K562 (cell line): ENCODE measurements around the gene AGO1. TPM values are rescaled to one million over a fixed set of nuclear protein-coding genes. Genes with fewer than 3 reads are reported as not detected.

Experiments used
- ARID1B ChIP-seq: fragments of 450-650 bp; IDR thresholded peaks from 2 replicates; pipeline ENCODE4 v1.6.1; 2016; ENCODE audit warnings: antibody characterized with exemption, mild to moderate bottlenecking, inconsistent platforms
- ARNT ChIP-seq, 2 experiments: fragments of 450-650 bp; IDR thresholded peaks; 2 replicates each; pipeline ENCODE4 v1.6.1; 2016; ENCODE audit warnings: mild to moderate bottlenecking in 1 of 2
- ATF7 ChIP-seq: fragments of 450-650 bp; IDR thresholded peaks from 2 replicates; pipeline ENCODE4 v1.7.1; 2014; ENCODE audit warnings: mild to moderate bottlenecking, moderate library complexity
- CBFA2T3 ChIP-seq: fragments of 450-650 bp; IDR thresholded peaks from 2 replicates; pipeline ENCODE4 v1.6.1; 2017
- EP300 ChIP-seq: IDR thresholded peaks from 2 replicates; pipeline ENCODE4 v1.6.1; 2012; ENCODE audit warnings: low read length, improper control_type of control experiment
- ETV6 ChIP-seq, 3 experiments: fragments of 150-350 bp in 1 of 3; sonication (generic) in 1 of 3; formaldehyde crosslinking in 1 of 3; IDR thresholded peaks; 2 replicates each; pipeline versions ENCODE4 v1.6.1 to v1.8.0; 2014 to 2022; ENCODE audit warnings: borderline replicate concordance in 2 of 3, low read depth in 2 of 3, antibody characterized with exemption in 1 of 3, low read length in 1 of 3, mild to moderate bottlenecking in 1 of 3, missing genetic modification reagents in 1 of 3
- FOXK1 ChIP-seq: sonication (generic); formaldehyde crosslinking; IDR thresholded peaks from 2 replicates; pipeline ENCODE4 v1.8.0; 2022; ENCODE audit warnings: missing genetic modification reagents, mild to moderate bottlenecking, borderline replicate concordance
- FOXK2 ChIP-seq, 2 experiments: fragments of 450-650 bp; IDR thresholded peaks in 1 of 2; conservative IDR thresholded peaks in 1 of 2; 2 replicates each; pipeline ENCODE4 v1.6.1; 2016; ENCODE audit warnings: low read depth in 2 of 2, mild to moderate bottlenecking in 1 of 2
- POLR2B ChIP-seq: fragments of 450-650 bp; IDR thresholded peaks from 2 replicates; pipeline ENCODE4 v1.6.1; 2018; ENCODE audit warnings: low read depth; ENCODE audit not compliant: partially characterized antibody
- RBM15 ChIP-seq: fragments of 200-400 bp; formaldehyde crosslinking; IDR thresholded peaks from 2 replicates; pipeline ENCODE4 v1.6.1; 2018; ENCODE audit warnings: mild to moderate bottlenecking, low read length, moderate library complexity; ENCODE audit not compliant: insufficient read depth
- RNF2 ChIP-seq: sonication (generic); IDR thresholded peaks from 2 replicates; pipeline ENCODE4 v1.6.1; 2016
- SMARCA4 ChIP-seq: fragments of 450-650 bp; IDR thresholded peaks from 2 replicates; pipeline ENCODE4 v1.6.1; 2016
- SOX6 ChIP-seq: fragments of 450-650 bp; IDR thresholded peaks from 2 replicates; pipeline ENCODE4 v1.6.1; 2014; ENCODE audit warnings: mild to moderate bottlenecking
- TAL1 ChIP-seq: fragments of 450-650 bp; IDR thresholded peaks from 2 replicates; pipeline ENCODE4 v1.6.1; 2016; ENCODE audit warnings: mild to moderate bottlenecking
- TCF3 ChIP-seq: sonication (generic); formaldehyde crosslinking; IDR thresholded peaks from 2 replicates; pipeline ENCODE4 v1.4.0; 2020; ENCODE audit warnings: mild to moderate bottlenecking, missing genetic modification reagents
- TEAD4 ChIP-seq, 2 experiments: sonication (generic) in 1 of 2; formaldehyde crosslinking in 1 of 2; IDR thresholded peaks; 2 replicates each; pipeline versions ENCODE4 v1.6.1 to v1.8.0; 2012 to 2022; ENCODE audit warnings: borderline replicate concordance in 1 of 2, inconsistent platforms in 1 of 2, low read length in 1 of 2, mild to moderate bottlenecking in 1 of 2, missing genetic modification reagents in 1 of 2
- ZNF75A ChIP-seq: fragments of 450-650 bp; formaldehyde crosslinking; IDR thresholded peaks from 2 replicates; pipeline ENCODE4 v1.4.0; 2020; ENCODE audit warnings: mild to moderate bottlenecking
- polyA plus RNA-seq, 8 experiments: library from polyadenylated mRNA; depleted of rRNA in 4 of 8; stranded (reverse) in 5 of 8; unstranded in 3 of 8; fragments of >200 nt; fragmentation: Nextera tagmentation in 2 of 8; fragmentation: Illumina TruSeq in 1 of 8; extraction: Ambion mirVana in 2 of 8; extraction: Trizol in 1 of 8; gene quantifications; 2 replicates each; pipeline versions ENCODE4 v1.2.1 to v1.2.3, GENCODE V29; 2011 to 2014; ENCODE audit warnings: inconsistent platforms in 1 of 8, missing spikeins in 1 of 8
- total RNA-seq, 7 experiments: library from RNA; depleted of rRNA in 6 of 7; stranded (reverse); fragments of >200 nt in 6 of 7; fragmentation: Illumina TruSeq in 2 of 7; extraction: Trizol in 2 of 7; gene quantifications; 2 replicates each; pipeline versions ENCODE4 v1.2.1 to v1.2.3, GENCODE V29; 2011 to 2021; ENCODE audit warnings: low replicate concordance in 1 of 7
- TF ChIP-seq, protein P1 (sequence below), 3 experiments: fragments of 200-800 bp in 1 of 3; fragments of 250-450 bp in 1 of 3; fragments of 450-650 bp in 1 of 3; sonication (Bioruptor Pico) in 1 of 3; sonication (Bioruptor generic) in 1 of 3; formaldehyde crosslinking in 1 of 3; IDR thresholded peaks; 2 replicates each; pipeline versions ENCODE4 v1.6.1 to v1.8.0; 2016 to 2022; ENCODE audit warnings: mild to moderate bottlenecking in 2 of 3, missing genetic modification characterization in 2 of 3, missing compliant biosample characterization in 1 of 3, moderate library complexity in 1 of 3
- TF ChIP-seq, protein P2 (sequence below): fragments of 450-650 bp; IDR thresholded peaks from 2 replicates; pipeline ENCODE4 v1.6.1; 2018; ENCODE audit not compliant: partially characterized antibody
- TF ChIP-seq, protein P3 (sequence below): sonication (generic); formaldehyde crosslinking; IDR thresholded peaks from 2 replicates; pipeline ENCODE4 v1.9.0; 2022; ENCODE audit warnings: mild to moderate bottlenecking, missing genetic modification reagents

AGO1 gene
- total and polyA plus RNA-seq, 9 of the 15 experiments (the other 6 are each of a cell fraction or from before 2014, with no cell fraction given): 7.3 to 64.2 (median 26.0) TPM

DNA sequence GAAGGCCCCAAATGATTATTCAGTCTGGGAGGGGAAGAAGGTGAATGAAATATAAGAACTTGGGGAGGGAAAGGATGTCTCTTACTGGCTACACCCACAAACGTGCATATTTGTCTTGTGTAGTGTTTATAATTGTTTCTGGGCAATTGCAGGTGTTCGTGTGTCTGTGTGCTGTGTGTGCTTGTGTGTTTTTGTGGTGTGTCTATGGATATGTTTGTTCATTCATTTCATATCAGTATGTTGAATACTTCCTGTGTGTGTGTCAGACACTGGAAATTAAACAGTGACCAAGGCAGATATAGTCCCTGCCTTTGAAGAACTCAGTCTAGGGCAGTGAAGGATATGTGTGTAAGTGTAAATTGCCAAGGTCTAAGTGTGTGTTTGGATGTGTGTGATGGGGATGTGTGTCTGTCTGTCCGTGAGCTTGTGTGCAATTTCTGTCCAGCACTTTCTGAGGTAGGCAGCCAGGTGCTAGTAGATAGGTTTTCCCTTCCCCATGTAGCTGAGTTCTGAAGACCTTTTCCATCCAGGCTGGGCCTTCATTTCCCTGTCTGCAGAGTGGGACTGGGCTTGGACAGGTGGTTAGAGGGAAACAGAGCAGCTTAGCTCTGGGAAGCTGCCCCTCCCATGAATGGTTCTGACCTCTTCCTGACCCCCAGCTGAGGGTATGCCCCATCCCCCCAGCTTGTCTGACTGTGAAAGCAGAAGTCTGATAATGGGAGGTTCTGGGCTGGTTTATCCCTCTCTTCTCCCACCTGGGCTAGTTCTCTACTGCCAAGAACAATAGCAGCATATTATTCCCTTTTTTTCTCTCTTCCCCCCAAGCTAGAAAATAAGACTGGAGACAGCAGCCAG, 3.8 kb downstream of the AGO1 start (continued):
- TF ChIP-seq SOX6: peak; percentile 82
- TF ChIP-seq RBM15: no peak
- TF ChIP-seq FOXK2 (conservative IDR thresholded peaks at IDR 0.05 in 1 of 2, IDR thresholded peaks at IDR 0.05 in 1 of 2; ENCODE audit: low read depth in 2 of 2): 0 out of 4 replicates have a peak, but pooled peaks of 1 of the 2 experiments have one; percentile 6
- peak; percentile 53 for TF ChIP-seq ARID1B
- TF ChIP-seq ATF7: 0 out of 2 replicates have a peak, but pooled peaks have one; percentile 31
- TF ChIP-seq ZNF75A (CRISPR knock-in tag): no peak
- TF ChIP-seq FOXK1 (CRISPR knock-in tag): peak; percentile 66; the same call in 1 of the 2 replicates
- TF ChIP-seq, protein P1, sequence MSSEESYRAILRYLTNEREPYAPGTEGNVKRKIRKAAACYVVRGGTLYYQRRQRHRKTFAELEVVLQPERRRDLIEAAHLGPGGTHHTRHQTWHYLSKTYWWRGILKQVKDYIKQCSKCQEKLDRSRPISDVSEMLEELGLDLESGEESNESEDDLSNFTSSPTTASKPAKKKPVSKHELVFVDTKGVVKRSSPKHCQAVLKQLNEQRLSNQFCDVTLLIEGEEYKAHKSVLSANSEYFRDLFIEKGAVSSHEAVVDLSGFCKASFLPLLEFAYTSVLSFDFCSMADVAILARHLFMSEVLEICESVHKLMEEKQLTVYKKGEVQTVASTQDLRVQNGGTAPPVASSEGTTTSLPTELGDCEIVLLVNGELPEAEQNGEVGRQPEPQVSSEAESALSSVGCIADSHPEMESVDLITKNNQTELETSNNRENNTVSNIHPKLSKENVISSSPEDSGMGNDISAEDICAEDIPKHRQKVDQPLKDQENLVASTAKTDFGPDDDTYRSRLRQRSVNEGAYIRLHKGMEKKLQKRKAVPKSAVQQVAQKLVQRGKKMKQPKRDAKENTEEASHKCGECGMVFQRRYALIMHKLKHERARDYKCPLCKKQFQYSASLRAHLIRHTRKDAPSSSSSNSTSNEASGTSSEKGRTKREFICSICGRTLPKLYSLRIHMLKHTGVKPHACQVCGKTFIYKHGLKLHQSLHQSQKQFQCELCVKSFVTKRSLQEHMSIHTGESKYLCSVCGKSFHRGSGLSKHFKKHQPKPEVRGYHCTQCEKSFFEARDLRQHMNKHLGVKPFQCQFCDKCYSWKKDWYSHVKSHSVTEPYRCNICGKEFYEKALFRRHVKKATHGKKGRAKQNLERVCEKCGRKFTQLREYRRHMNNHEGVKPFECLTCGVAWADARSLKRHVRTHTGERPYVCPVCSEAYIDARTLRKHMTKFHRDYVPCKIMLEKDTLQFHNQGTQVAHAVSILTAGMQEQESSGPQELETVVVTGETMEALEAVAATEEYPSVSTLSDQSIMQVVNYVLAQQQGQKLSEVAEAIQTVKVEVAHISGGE (CRISPR knock-in tag; IDR thresholded peaks at IDR 0.05): no peak
- TF ChIP-seq TCF3: peak; percentile 25; the same call in 1 of the 2 replicates
- TF ChIP-seq ETV6 (IDR thresholded peaks at IDR 0.05; ENCODE audit: borderline replicate concordance in 1 of 2, low read depth in 2 of 2, low read length in 1 of 2): no peak
- TF ChIP-seq ETV6 (CRISPR knock-in tag; IDR thresholded peaks at IDR 0.05; ENCODE audit: borderline replicate concordance): 0 out of 2 replicates have a peak, but pooled peaks have one; percentile 24
- 0 out of 4 replicates have a peak, but pooled peaks of 1 of the 2 experiments have one; percentile 10 for TF ChIP-seq ARNT (IDR thresholded peaks at IDR 0.05)
- TF ChIP-seq CBFA2T3: peak; percentile 63
- TF ChIP-seq, protein P2, sequence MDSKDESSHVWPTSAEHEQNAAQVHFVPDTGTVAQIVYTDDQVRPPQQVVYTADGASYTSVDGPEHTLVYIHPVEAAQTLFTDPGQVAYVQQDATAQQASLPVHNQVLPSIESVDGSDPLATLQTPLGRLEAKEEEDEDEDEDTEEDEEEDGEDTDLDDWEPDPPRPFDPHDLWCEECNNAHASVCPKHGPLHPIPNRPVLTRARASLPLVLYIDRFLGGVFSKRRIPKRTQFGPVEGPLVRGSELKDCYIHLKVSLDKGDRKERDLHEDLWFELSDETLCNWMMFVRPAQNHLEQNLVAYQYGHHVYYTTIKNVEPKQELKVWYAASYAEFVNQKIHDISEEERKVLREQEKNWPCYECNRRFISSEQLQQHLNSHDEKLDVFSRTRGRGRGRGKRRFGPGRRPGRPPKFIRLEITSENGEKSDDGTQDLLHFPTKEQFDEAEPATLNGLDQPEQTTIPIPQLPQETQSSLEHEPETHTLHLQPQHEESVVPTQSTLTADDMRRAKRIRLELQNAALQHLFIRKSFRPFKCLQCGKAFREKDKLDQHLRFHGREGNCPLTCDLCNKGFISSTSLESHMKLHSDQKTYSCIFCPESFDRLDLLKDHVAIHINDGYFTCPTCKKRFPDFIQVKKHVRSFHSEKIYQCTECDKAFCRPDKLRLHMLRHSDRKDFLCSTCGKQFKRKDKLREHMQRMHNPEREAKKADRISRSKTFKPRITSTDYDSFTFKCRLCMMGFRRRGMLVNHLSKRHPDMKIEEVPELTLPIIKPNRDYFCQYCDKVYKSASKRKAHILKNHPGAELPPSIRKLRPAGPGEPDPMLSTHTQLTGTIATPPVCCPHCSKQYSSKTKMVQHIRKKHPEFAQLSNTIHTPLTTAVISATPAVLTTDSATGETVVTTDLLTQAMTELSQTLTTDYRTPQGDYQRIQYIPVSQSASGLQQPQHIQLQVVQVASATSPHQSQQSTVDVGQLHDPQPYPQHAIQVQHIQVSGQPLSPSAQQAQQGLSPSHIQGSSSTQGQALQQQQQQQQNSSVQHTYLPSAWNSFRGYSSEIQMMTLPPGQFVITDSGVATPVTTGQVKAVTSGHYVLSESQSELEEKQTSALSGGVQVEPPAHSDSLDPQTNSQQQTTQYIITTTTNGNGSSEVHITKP: peak; percentile 47
- TF ChIP-seq EP300: peak; percentile 48
- peak; percentile 93 for TF ChIP-seq RNF2
- TF ChIP-seq TEAD4 (IDR thresholded peaks at IDR 0.05; ENCODE audit: low read length): peak; percentile 62; the same call in 1 of the 2 replicates
- no peak for TF ChIP-seq TEAD4 (CRISPR knock-in tag; IDR thresholded peaks at IDR 0.05; ENCODE audit: borderline replicate concordance)
- TF ChIP-seq SMARCA4: peak; percentile 49
- peak; percentile 14 for TF ChIP-seq TAL1
- peak; percentile 16 for TF ChIP-seq POLR2B
- TF ChIP-seq, protein P3, sequence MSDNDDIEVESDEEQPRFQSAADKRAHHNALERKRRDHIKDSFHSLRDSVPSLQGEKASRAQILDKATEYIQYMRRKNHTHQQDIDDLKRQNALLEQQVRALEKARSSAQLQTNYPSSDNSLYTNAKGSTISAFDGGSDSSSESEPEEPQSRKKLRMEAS (CRISPR knock-in tag): 0 out of 2 replicates have a peak, but pooled peaks have one; percentile 28
